Gastrocnemius medialis (tissue), 4 donors: ENCODE data around the gene ME1. TPM values are rescaled to one million over a fixed set of nuclear protein-coding genes. Genes with fewer than 3 reads are reported as not detected.
A peak's percentile ranks its signal among the peaks of the same experiment; 100 is the strongest.
"Not testable (repeated sequence)": the region's sequence is repeated elsewhere in the genome, so short reads cannot be mapped to it uniquely, and the experiment has no call there.

Experiments
- ATAC-seq, 2 donors: fragments of 150-250 bp; one replicate each; pipeline ENCODE4 v1.9.1; 2016
- DNase-seq, 2 donors: peaks; one replicate each; pipeline ENCODE4 v3.0.0-alpha.2; 2019
- H3K27ac ChIP-seq, 4 donors: fragments of 200-600 bp; sonication (generic); 1 replicate in 1 of 4; 2 replicates in 3 of 4; pipeline ENCODE4 v1.5.1; 2016 to 2018; ENCODE audit warnings: mild to moderate bottlenecking in 2 of 4, moderate library complexity in 1 of 4
- H3K27me3 ChIP-seq, 3 donors: fragments of 200-600 bp; sonication (generic) in 2 of 3; 1 replicate in 1 of 3; 2 replicates in 2 of 3; pipeline versions ENCODE4 v1.5.1 to v1.6.0; 2016 to 2019; ENCODE audit warnings: mild to moderate bottlenecking in 1 of 3, moderate library complexity in 1 of 3
- H3K36me3 ChIP-seq, 2 donors: fragments of 200-600 bp; sonication (generic) in 1 of 2; one replicate each; pipeline ENCODE4 v1.5.1; 2017 to 2018
- H3K4me1 ChIP-seq, 2 donors: fragments of 200-600 bp; sonication (generic) in 1 of 2; one replicate each; pipeline ENCODE4 v1.5.1; 2016 to 2017; ENCODE audit warnings: mild to moderate bottlenecking in 2 of 2
- H3K4me3 ChIP-seq, 4 donors: fragments of 200-600 bp; sonication (generic) in 3 of 4; 1 replicate in 1 of 4; 2 replicates in 3 of 4; pipeline ENCODE4 v1.5.1; 2016 to 2019; ENCODE audit warnings: mild to moderate bottlenecking in 2 of 4
- H3K9me3 ChIP-seq, 3 donors: fragments of 200-600 bp; sonication (generic) in 2 of 3; 1 replicate in 1 of 3; 2 replicates in 2 of 3; pipeline ENCODE4 v1.5.1; 2016 to 2019
- POLR2A ChIP-seq, 2 donors: fragments of 450-650 bp; IDR thresholded peaks; one replicate each; pipeline ENCODE4 v1.6.1; 2017; ENCODE audit warnings: antibody characterized with exemption in 2 of 2, mild to moderate bottlenecking in 2 of 2, moderate library complexity in 2 of 2
- in situ Hi-C, 4 donors: fragments of 200-750 bp; cut with MboI; loops; one replicate each; pipeline versions ENCODE4 v1.15.0 to v1.8.0; 2017; ENCODE audit warnings: low sequenced_read_pairs in 4 of 4
- intact Hi-C: fragments of 100-400 bp; cut with DNase I; formaldehyde crosslinking; loops from one replicate; pipeline ENCODE4 v1.15.1; 2023; ENCODE audit warnings: low total_unique reads
- total RNA-seq, 4 donors: library from RNA; depleted of rRNA; stranded (reverse); fragments of >200 nt; gene quantifications; one replicate each; pipeline versions ENCODE4 v1.1.0 to v1.2.3, GENCODE V29; 2016
- TF ChIP-seq, protein P1 (sequence below), 5 experiments: fragments of 450-650 bp in 3 of 5; fragments of 200-600 bp in 2 of 5; sonication (generic) in 2 of 5; IDR thresholded peaks in 4 of 5; conservative IDR thresholded peaks in 1 of 5; 1 replicate in 4 of 5; 2 replicates in 1 of 5; pipeline ENCODE4 v1.5.1; 2016 to 2019; ENCODE audit warnings: antibody characterized with exemption in 5 of 5, mild to moderate bottlenecking in 3 of 5, moderate library complexity in 3 of 5

Gene ME1
- total RNA-seq, 4 donors from 2014 or later: 15.6 to 36.8 (median 25.4) TPM

DNA sequence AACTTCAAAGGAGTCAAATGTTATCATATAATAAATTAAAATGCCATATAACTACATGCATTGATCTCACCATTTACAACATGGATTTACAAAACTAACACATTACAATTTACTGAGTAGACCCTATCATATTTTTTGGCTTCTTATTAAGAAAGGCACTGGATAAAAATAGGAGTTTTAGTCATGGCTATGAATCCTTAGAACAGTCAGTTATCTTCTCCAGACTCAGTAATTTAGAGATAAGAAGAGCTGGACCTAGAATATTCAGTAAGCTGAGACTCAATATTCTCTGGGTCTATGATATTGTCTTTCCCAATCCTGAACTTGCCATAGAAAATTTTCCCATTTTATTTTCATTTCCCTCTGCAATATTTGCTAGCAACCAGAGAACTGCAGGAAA, 62.3 kb downstream of the ME1 start:
- ATAC-seq (no peak), DNase-seq (no peak)
- H3K36me3 ChIP-seq: no peaks in the 10 kb centered on the region
- intact Hi-C loops (no loop called here), in situ Hi-C loops (no loop called here)
- TF ChIP-seq, protein P1, sequence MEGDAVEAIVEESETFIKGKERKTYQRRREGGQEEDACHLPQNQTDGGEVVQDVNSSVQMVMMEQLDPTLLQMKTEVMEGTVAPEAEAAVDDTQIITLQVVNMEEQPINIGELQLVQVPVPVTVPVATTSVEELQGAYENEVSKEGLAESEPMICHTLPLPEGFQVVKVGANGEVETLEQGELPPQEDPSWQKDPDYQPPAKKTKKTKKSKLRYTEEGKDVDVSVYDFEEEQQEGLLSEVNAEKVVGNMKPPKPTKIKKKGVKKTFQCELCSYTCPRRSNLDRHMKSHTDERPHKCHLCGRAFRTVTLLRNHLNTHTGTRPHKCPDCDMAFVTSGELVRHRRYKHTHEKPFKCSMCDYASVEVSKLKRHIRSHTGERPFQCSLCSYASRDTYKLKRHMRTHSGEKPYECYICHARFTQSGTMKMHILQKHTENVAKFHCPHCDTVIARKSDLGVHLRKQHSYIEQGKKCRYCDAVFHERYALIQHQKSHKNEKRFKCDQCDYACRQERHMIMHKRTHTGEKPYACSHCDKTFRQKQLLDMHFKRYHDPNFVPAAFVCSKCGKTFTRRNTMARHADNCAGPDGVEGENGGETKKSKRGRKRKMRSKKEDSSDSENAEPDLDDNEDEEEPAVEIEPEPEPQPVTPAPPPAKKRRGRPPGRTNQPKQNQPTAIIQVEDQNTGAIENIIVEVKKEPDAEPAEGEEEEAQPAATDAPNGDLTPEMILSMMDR (IDR thresholded peaks at IDR 0.05 in 4 of 5, conservative IDR thresholded peaks at IDR 0.05 in 1 of 5): no peak
- no peak for TF ChIP-seq POLR2A (IDR thresholded peaks at IDR 0.05)
- H3K9me3 ChIP-seq: no peaks in the 10 kb centered on the region
- H3K27me3 ChIP-seq: no peaks in the 10 kb centered on the region
- H3K4me3 ChIP-seq: no peak overlapping the region
- H3K4me1 ChIP-seq: peaks cover 17 to 34% of the 10 kb centered on the region in 2 donors
- H3K27ac ChIP-seq: no peak overlapping the region

DNA sequence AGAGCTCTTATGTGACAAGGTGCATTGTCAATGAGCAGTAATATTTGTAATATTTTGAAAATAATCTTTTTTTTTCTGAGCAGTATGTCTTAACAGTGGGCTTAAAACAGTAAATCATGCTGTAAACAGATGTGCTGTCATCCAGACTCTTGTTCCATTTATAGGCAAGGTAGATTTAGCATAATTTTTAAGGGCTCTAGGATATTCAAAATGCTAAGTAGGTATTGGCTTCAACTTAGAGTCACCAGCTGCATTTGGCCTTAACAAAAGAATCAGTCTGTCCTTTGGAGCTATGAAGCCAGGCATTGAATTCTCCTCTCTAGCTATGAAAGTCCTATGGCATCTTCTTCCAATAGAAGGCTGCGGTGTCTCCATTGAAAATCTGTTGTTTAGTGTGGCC, 63.7 kb downstream of the ME1 start:
- DNase-seq (no peak), ATAC-seq (no peak)
- Histone ChIP-seq H3K4me3 (no peak overlapping the region), H3K9me3 (no peaks in the 10 kb centered on the region), H3K4me1 (peaks cover 17 to 34% of the 10 kb centered on the region in 2 donors), H3K27me3 (no peaks in the 10 kb centered on the region), H3K27ac (no peak overlapping the region), H3K36me3 (no peaks in the 10 kb centered on the region)
- in situ Hi-C loops (no loop called here), intact Hi-C loops (no loop called here)
- TF ChIP-seq, protein P1 (IDR thresholded peaks at IDR 0.05 in 4 of 5, conservative IDR thresholded peaks at IDR 0.05 in 1 of 5): no peak
- TF ChIP-seq POLR2A (IDR thresholded peaks at IDR 0.05): no peak

DNA sequence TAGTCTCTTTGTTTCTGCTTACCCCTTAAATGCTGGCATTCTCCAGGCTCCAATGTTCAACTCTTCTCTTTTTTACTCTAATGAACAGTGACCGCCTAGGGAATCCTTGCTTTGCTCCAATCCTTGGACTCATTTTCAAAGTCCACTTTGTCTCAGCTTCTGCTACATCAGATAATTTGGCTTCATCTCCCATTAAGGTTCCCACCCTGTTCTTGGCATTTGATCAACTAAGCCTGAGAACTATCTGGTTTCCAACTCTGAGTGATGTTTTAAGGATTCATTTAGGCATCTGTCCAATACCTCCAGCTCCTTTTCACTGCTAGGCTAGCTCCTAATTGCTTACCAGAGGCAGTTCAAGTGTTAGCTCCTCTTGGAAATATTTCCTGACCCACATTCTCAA, 64.9 kb downstream of the ME1 start:
- no peaks in the 10 kb centered on the region for H3K9me3 ChIP-seq
- H3K27ac ChIP-seq: no peak overlapping the region
- in situ Hi-C loops: no loop called here
- TF ChIP-seq, protein P1 (IDR thresholded peaks at IDR 0.05 in 4 of 5, conservative IDR thresholded peaks at IDR 0.05 in 1 of 5): no peak
- TF ChIP-seq POLR2A (IDR thresholded peaks at IDR 0.05): no peak
- no peaks in the 10 kb centered on the region for H3K36me3 ChIP-seq
- H3K4me3 ChIP-seq: no peak overlapping the region
- H3K27me3 ChIP-seq: no peaks in the 10 kb centered on the region
- DNase-seq (no peak), ATAC-seq (peak; percentile 64 to 70)
- intact Hi-C loops: no loop called here
- H3K4me1 ChIP-seq: peaks cover 17 to 34% of the 10 kb centered on the region in 2 donors

DNA sequence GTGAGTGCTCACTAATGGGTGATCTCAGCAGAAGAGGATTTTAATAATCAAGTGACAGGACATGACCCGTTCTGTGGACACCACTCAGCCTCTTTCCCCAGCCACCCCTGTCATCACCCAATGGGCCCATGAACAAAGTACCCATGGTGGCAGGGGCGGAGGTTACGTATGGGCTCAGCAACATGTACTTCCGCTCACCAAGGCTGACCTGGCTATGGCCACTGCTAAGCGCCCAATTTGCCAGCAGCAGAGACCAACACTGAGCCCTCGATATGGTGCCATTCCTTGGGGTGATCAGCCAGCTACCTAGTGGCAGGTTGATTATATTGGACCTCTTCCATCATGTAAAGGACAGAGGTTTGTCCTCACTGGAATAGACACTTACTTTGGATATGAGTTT, 68.5 kb downstream of the ME1 start:
- H3K9me3 ChIP-seq, in situ Hi-C loops, ATAC-seq, H3K27me3 ChIP-seq, intact Hi-C loops, DNase-seq, H3K36me3 ChIP-seq, H3K4me3 ChIP-seq, H3K27ac ChIP-seq: not testable (repeated sequence)
- H3K4me1 ChIP-seq: peaks cover 14 to 24% of the 10 kb centered on the region in 2 donors

DNA sequence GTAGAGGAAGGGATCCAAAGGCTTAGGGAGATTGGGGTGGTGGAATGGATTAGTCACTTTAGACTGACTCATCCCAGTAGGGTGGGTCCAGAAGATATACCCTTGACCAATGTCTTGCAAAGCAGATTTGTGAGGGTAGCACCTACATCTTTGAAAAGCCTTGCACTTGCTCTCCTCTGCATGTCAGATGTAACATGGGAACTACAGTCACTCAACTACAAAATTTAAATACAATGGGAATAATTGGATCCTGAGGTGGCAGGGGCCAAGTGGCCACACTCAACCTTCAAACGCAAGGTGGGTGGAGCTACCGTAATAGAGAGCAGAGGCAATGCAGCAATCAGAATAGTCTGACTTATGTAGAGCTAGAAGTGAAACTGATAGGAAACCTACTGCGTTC, 71.2 kb downstream of the ME1 start:
- no peaks in the 10 kb centered on the region for H3K27me3 ChIP-seq
- no peak overlapping the region for H3K27ac ChIP-seq
- DNase-seq (no peak), ATAC-seq (no peak)
- intact Hi-C loops: no loop called here
- no peaks in the 10 kb centered on the region for H3K4me1 ChIP-seq
- no peak overlapping the region for H3K4me3 ChIP-seq
- TF ChIP-seq, protein P1 (IDR thresholded peaks at IDR 0.05 in 4 of 5, conservative IDR thresholded peaks at IDR 0.05 in 1 of 5): no peak
- TF ChIP-seq POLR2A (IDR thresholded peaks at IDR 0.05): no peak
- in situ Hi-C loops: no loop called here
- H3K9me3 ChIP-seq: no peaks in the 10 kb centered on the region
- H3K36me3 ChIP-seq: no peaks in the 10 kb centered on the region
